K562 (cell line): ENCODE results near the gene ZDHHC24. TPM values are rescaled to one million over a fixed set of nuclear protein-coding genes. Genes with fewer than 3 reads are reported as not detected.

Source experiments
- ATAC-seq: fragments of 200-7000 bp; cut with Tn5 transposase; 3 replicates; pipeline ENCODE4 v1.9.1; 2020; ENCODE audit warnings: moderate library complexity
- BruUV-seq: library from RNA; stranded (reverse); fragments of 400-500 nt; replicated peaks from 2 replicates; lab custom pipeline; 2021; lab: Mats Ljungman, UMichigan
- CTCF ChIA-PET: fragments of 300-600 bp; formaldehyde crosslinking; extraction: SDS; loops from one replicate; lab custom pipeline; 2021; ENCODE audit warnings: low intra/inter-chr PET ratio; lab: Yijun Ruan, JAX
- POLR2A ChIA-PET: fragments of 300-600, 350-650 bp; sonication (Branson Sonifier 250); formaldehyde crosslinking; extraction: SDS; loops from one replicate; lab custom pipeline; 2021; ENCODE audit warnings: antibody characterized with exemption, inconsistent platforms; lab: Yijun Ruan, JAX
- DNase-seq, 4 experiments: peaks; one replicate each; pipeline versions ENCODE4 v3.0.0 to v3.0.0-alpha.2; 2011 to 2018; ENCODE audit warnings: low spot score in 3 of 4, mixed read lengths in 3 of 4; ENCODE audit errors: extremely low read depth in 1 of 4
- FAIRE-seq: peaks from 2 replicates; lab custom pipeline; 2011; peaks lifted over from hg19 to GRCh38; lab: Jason Lieb, UNC
- H2AFZ ChIP-seq: 2 replicates; pipeline ENCODE4 v1.6.0; 2011; ENCODE audit warnings: low read depth, low read length, control low read depth, inconsistent platforms
- H3K27ac ChIP-seq: fragments of 200-600 bp; 3 replicates; pipeline ENCODE4 v1.8.0; 2011; ENCODE audit warnings: low read depth, mild to moderate bottlenecking, control low read depth, inconsistent platforms, low read length, moderate library complexity, mixed read lengths; ENCODE audit errors: extremely low read depth
- H3K27me3 ChIP-seq, 2 experiments: fragments of 300-600 bp in 1 of 2; 2 replicates in 1 of 2; 3 replicates in 1 of 2; pipeline versions ENCODE4 v1.6.0 to v1.8.0; 2011; ENCODE audit warnings: inconsistent platforms in 2 of 2, low read length in 2 of 2, mild to moderate bottlenecking in 1 of 2, mixed read lengths in 1 of 2, moderate library complexity in 1 of 2; ENCODE audit not compliant: control insufficient read depth in 2 of 2, insufficient read depth in 2 of 2
- H3K36me3 ChIP-seq: fragments of 300-600 bp; 3 replicates; pipeline ENCODE4 v1.8.0; 2011; ENCODE audit warnings: mild to moderate bottlenecking, low read length, inconsistent platforms; ENCODE audit not compliant: control insufficient read depth, insufficient read depth
- H3K4me1 ChIP-seq, 2 experiments: fragments of 200-600 bp in 1 of 2; replicated peaks in 1 of 2; 2 replicates in 1 of 2; 3 replicates in 1 of 2; pipeline versions ENCODE4 v1.5.1 to v1.8.0; 2011; ENCODE audit warnings: inconsistent platforms in 2 of 2, low read length in 2 of 2, mild to moderate bottlenecking in 1 of 2, mixed read lengths in 1 of 2, moderate library complexity in 1 of 2; ENCODE audit not compliant: control insufficient read depth in 2 of 2, insufficient read depth in 2 of 2
- H3K4me2 ChIP-seq: 2 replicates; pipeline ENCODE4 v1.6.1; 2011; ENCODE audit warnings: low read length, control low read depth, inconsistent platforms, mixed read lengths; ENCODE audit not compliant: insufficient read depth
- H3K4me3 ChIP-seq: fragments of 200-600 bp; sonication (generic), shearing (Covaris generic); 2 replicates; pipeline ENCODE4 v1.5.1; 2016; ENCODE audit warnings: control low read depth, inconsistent platforms
- H3K79me2 ChIP-seq: fragments of 200-600 bp; 3 replicates; pipeline ENCODE4 v1.8.0; 2011; ENCODE audit warnings: low read length, inconsistent platforms; ENCODE audit not compliant: control insufficient read depth, insufficient read depth
- H3K9ac ChIP-seq, 2 experiments: 2 replicates each; pipeline versions ENCODE4 v1.6.0 to v1.6.1; 2011; ENCODE audit warnings: low read depth in 2 of 2, low read length in 2 of 2, control low read depth in 1 of 2, inconsistent platforms in 1 of 2, mild to moderate bottlenecking in 1 of 2, mixed read lengths in 1 of 2; ENCODE audit not compliant: insufficient read depth in 1 of 2
- H3K9me1 ChIP-seq: one replicate; pipeline ENCODE4 v1.6.0; 2011; ENCODE audit warnings: inconsistent platforms, mild to moderate bottlenecking, low read length, moderate library complexity; ENCODE audit not compliant: control insufficient read depth, insufficient read depth
- H3K9me3 ChIP-seq: replicated peaks from 2 replicates; pipeline ENCODE4 v1.5.1; 2011; ENCODE audit warnings: low read depth, low read length, inconsistent platforms; ENCODE audit not compliant: control insufficient read depth, insufficient read depth
- H4K20me1 ChIP-seq: replicated peaks from 2 replicates; pipeline ENCODE4 v1.6.1; 2011; ENCODE audit warnings: low read length, inconsistent platforms, mixed read lengths; ENCODE audit not compliant: control insufficient read depth, insufficient read depth
- BHLHE40 ChIP-seq: IDR thresholded peaks from 2 replicates; pipeline ENCODE4 v1.6.1; 2011; ENCODE audit warnings: low read length, improper control_type of control experiment
- CBFA2T2 ChIP-seq: fragments of 450-650 bp; conservative IDR thresholded peaks from 2 replicates; pipeline ENCODE4 v1.6.1; 2017; ENCODE audit warnings: mild to moderate bottlenecking
- CBFA2T3 ChIP-seq: fragments of 450-650 bp; IDR thresholded peaks from 2 replicates; pipeline ENCODE4 v1.6.1; 2017
- CBX2 ChIP-seq: fragments of 200-600 bp; sonication (generic); IDR thresholded peaks from one replicate; pipeline ENCODE4 v1.6.1; 2012; ENCODE audit warnings: mild to moderate bottlenecking, low read length, inconsistent platforms; ENCODE audit not compliant: insufficient read depth, poor library complexity, severe bottlenecking
- FOS ChIP-seq: IDR thresholded peaks from 3 replicates; pipeline ENCODE4 v1.6.1; 2011; ENCODE audit not compliant: insufficient read length; ENCODE audit errors: extremely low read depth
- FOXA3 ChIP-seq, 2 experiments: fragments of 450-650 bp in 1 of 2; sonication (generic) in 1 of 2; formaldehyde crosslinking; IDR thresholded peaks in 1 of 2; conservative IDR thresholded peaks in 1 of 2; 2 replicates each; pipeline versions ENCODE4 v1.4.0 to v1.8.0; 2020 to 2022; ENCODE audit warnings: mild to moderate bottlenecking in 2 of 2, missing genetic modification reagents in 1 of 2
- FUS ChIP-seq: fragments of 200-400 bp; formaldehyde crosslinking; optimal IDR thresholded peaks from 2 replicates; pipeline ENCODE3; 2017; ENCODE audit warnings: low read depth, low read length
- KLF13 ChIP-seq: fragments of 450-650 bp; IDR thresholded peaks from 2 replicates; pipeline ENCODE4 v1.6.1; 2016; ENCODE audit warnings: missing genetic modification characterization, low read depth, mild to moderate bottlenecking, missing compliant biosample characterization, moderate library complexity, borderline replicate concordance
- KLF16 ChIP-seq: IDR thresholded peaks from 2 replicates; pipeline ENCODE4 v1.6.1; 2016; ENCODE audit warnings: antibody characterized with exemption
- MCM7 ChIP-seq, 2 experiments: fragments of 450-650 bp; IDR thresholded peaks; 2 replicates each; pipeline ENCODE4 v1.6.1; 2016 to 2018
- MEIS2 ChIP-seq: fragments of 450-650 bp; IDR thresholded peaks from 2 replicates; pipeline ENCODE4 v1.6.1; 2014; ENCODE audit warnings: mild to moderate bottlenecking; ENCODE audit not compliant: partially characterized antibody
- POLR2B ChIP-seq: fragments of 450-650 bp; IDR thresholded peaks from 2 replicates; pipeline ENCODE4 v1.6.1; 2018; ENCODE audit warnings: low read depth; ENCODE audit not compliant: partially characterized antibody
- PTRF ChIP-seq: fragments of 450-650 bp; IDR thresholded peaks from 2 replicates; pipeline ENCODE4 v1.6.1; 2016; ENCODE audit warnings: mild to moderate bottlenecking, missing genetic modification characterization, missing compliant biosample characterization
- ZNF212 ChIP-seq: fragments of 450-650 bp; formaldehyde crosslinking; IDR thresholded peaks from 2 replicates; pipeline ENCODE4 v1.4.0; 2020; ENCODE audit warnings: mild to moderate bottlenecking
- ZNF586 ChIP-seq: fragments of 450-650 bp; formaldehyde crosslinking; conservative IDR thresholded peaks from 2 replicates; pipeline ENCODE4 v1.4.0; 2020; ENCODE audit warnings: mild to moderate bottlenecking, moderate library complexity
- ZNF699 ChIP-seq: fragments of 250-450 bp; sonication (Bioruptor Pico); IDR thresholded peaks from 2 replicates; pipeline ENCODE4 v1.8.0; 2021; ENCODE audit warnings: mild to moderate bottlenecking, moderate library complexity; ENCODE audit not compliant: insufficient replicate concordance
- ZNF764 ChIP-seq: fragments of 250-450 bp; sonication (Bioruptor Pico); IDR thresholded peaks from 2 replicates; pipeline ENCODE4 v1.4.0; 2020; ENCODE audit warnings: low read depth, mild to moderate bottlenecking, moderate library complexity
- WGBS: fragments of 100-300 bp; shearing (Covaris generic); methylation state at CpG from one replicate; pipeline ENCODE4 v1.1.6; 2016; ENCODE audit warnings: low coverage, mixed read lengths; ENCODE audit not compliant: insufficient coverage; ENCODE audit errors: missing lambda C conversion rate; 5-methylcytosine and 5-hydroxymethylcytosine counted together
- in situ Hi-C: fragments of 300-500 bp; cut with MboI; formaldehyde crosslinking; loops from 4 replicates; pipeline ENCODE4 v1.15.0; 2018; ENCODE audit warnings: inconsistent platforms, mixed read lengths
- intact Hi-C: fragments of 100-400 bp; cut with micrococcal nuclease; formaldehyde crosslinking; loops from 2 replicates; pipeline ENCODE4 v1.14.2; 2022
- polyA plus RNA-seq, 8 experiments: library from polyadenylated mRNA; depleted of rRNA in 4 of 8; stranded (reverse) in 5 of 8; unstranded in 3 of 8; fragments of >200 nt; fragmentation: Nextera tagmentation in 2 of 8; fragmentation: Illumina TruSeq in 1 of 8; extraction: Ambion mirVana in 2 of 8; extraction: Trizol in 1 of 8; gene quantifications; 2 replicates each; pipeline versions ENCODE4 v1.2.1 to v1.2.3, GENCODE V29; 2011 to 2014; ENCODE audit warnings: inconsistent platforms in 1 of 8, missing spikeins in 1 of 8
- total RNA-seq, 7 experiments: library from RNA; depleted of rRNA in 6 of 7; stranded (reverse); fragments of >200 nt in 6 of 7; fragmentation: Illumina TruSeq in 2 of 7; extraction: Trizol in 2 of 7; gene quantifications; 2 replicates each; pipeline versions ENCODE4 v1.2.1 to v1.2.3, GENCODE V29; 2011 to 2021; ENCODE audit warnings: low replicate concordance in 1 of 7
- TF ChIP-seq, protein P1 (sequence below): fragments of 450-650 bp; formaldehyde crosslinking; IDR thresholded peaks from 2 replicates; pipeline ENCODE4 v1.4.0; 2020; ENCODE audit warnings: mild to moderate bottlenecking, mixed read lengths
- TF ChIP-seq, protein P2 (sequence below): sonication (generic); formaldehyde crosslinking; IDR thresholded peaks from 2 replicates; pipeline ENCODE4 v1.4.0; 2020; ENCODE audit warnings: mild to moderate bottlenecking, missing genetic modification reagents

Gene ZDHHC24
- total and polyA plus RNA-seq, 9 of the 15 experiments (the other 6 are each of a cell fraction or from before 2014, with no cell fraction given) = 0.45 to 11.2 (median 2.7) TPM

DNA sequence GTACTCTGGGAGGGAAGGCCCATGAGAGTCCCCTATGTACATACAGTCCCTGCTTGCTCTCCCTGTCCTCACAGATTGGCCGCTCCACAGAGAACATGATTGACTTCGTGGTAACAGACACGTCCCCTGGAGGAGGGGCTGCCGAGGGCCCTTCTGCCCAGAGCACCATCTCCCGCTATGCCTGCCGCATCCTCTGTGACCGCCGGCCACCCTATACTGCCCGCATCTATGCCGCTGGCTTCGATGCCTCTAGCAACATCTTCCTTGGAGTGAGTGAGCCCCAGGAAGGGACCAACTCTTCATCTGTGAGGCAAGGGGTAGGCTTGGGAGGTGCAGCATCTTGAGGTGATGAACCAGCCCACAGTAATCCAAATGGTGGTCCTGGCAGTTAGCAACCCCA, 72.7 kb downstream of the ZDHHC24 start (continued):
- TF ChIP-seq KLF16 (no peak), ZNF699 (CRISPR knock-in tag) (no peak), ZNF586 (CRISPR knock-in tag) (no peak), FOXA3 (CRISPR knock-in tag; conservative IDR thresholded peaks at IDR 0.05 in 1 of 2, IDR thresholded peaks at IDR 0.05 in 1 of 2) (no peak), FUS (no peak), MCM7 (IDR thresholded peaks at IDR 0.05) (no peak), BHLHE40 (no peak), POLR2B (no peak)

DNA sequence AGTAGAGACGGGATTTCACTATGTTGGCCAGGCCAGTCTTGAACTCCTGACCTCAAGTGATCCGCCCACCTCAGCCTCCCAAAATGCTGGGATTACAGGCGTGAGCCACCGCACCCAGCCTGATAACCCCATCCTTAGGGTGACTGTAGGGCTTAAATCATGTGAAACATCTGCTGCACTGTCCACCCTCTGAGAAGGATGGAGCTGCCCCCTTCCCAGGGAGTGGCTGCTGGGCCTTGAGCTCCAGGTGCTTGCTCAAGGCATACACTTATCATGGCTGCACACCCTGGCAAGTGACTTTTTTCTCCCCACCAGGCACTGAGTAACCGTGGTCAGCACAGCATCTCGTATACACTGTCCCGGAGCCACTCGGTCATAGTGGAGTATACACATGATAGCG, 73.8 kb downstream of the ZDHHC24 start:
- peak; percentile 11; the same call in 2 of the 3 replicates for ATAC-seq
- DNase-seq = peak in 1 of 4 experiments; percentile 48
- intact Hi-C loops = no loop called here
- H3K79me2 ChIP-seq = no peaks in the 10 kb centered on the region
- in situ Hi-C loops = no loop called here
- no peak overlapping the region for H3K4me2 ChIP-seq
- peaks cover 3% of the 10 kb centered on the region; the same call in 1 of the 3 replicates for H3K36me3 ChIP-seq
- no peaks in the 10 kb centered on the region for H3K9me3 ChIP-seq
- H3K9me1 ChIP-seq = no peaks in the 10 kb centered on the region
- no peaks in the 10 kb centered on the region for H3K27me3 ChIP-seq
- ChIA-PET CTCF (no interaction called here), POLR2A (interaction anchor here (0.6 to 1.6 kb wide), 4 partner anchors 8 to 52 kb away, joined by 3 to 6 read pairs (median 4); partner anchors contain the start of gene DPP3)
- H4K20me1 ChIP-seq = 0 out of 2 replicates have a peak, but pooled peaks cover 6% of the 10 kb centered on the region
- 43% methylated on average over 7 of the region's 9 CpGs for WGBS
- no peak overlapping the region for H3K27ac ChIP-seq
- no peak overlapping the region for H2AFZ ChIP-seq
- no peak for FAIRE-seq
- no peak overlapping the region for H3K4me3 ChIP-seq
- H3K9ac ChIP-seq = no peak overlapping the region
- BruUV-seq = no TSS peak
- peaks cover 0 to 22% of the 10 kb centered on the region in 2 experiments; a peak in 3 of 5 replicates for H3K4me1 ChIP-seq
- TF ChIP-seq KLF13 (no peak), ZNF764 (CRISPR knock-in tag) (no peak), PTRF (no peak), CBX2 (no peak), CBFA2T3 (peak; percentile 79), ZNF212 (no peak), CBFA2T2 (peak; percentile 69), FOS (no peak), MEIS2 (no peak)
- TF ChIP-seq, protein P1, sequence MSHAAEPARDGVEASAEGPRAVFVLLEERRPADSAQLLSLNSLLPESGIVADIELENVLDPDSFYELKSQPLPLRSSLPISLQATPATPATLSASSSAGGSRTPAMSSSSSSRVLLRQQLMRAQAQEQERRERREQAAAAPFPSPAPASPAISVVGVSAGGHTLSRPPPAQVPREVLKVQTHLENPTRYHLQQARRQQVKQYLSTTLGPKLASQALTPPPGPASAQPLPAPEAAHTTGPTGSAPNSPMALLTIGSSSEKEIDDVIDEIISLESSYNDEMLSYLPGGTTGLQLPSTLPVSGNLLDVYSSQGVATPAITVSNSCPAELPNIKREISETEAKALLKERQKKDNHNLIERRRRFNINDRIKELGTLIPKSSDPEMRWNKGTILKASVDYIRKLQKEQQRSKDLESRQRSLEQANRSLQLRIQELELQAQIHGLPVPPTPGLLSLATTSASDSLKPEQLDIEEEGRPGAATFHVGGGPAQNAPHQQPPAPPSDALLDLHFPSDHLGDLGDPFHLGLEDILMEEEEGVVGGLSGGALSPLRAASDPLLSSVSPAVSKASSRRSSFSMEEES (CRISPR knock-in tag) = no peak
- TF ChIP-seq, protein P2, sequence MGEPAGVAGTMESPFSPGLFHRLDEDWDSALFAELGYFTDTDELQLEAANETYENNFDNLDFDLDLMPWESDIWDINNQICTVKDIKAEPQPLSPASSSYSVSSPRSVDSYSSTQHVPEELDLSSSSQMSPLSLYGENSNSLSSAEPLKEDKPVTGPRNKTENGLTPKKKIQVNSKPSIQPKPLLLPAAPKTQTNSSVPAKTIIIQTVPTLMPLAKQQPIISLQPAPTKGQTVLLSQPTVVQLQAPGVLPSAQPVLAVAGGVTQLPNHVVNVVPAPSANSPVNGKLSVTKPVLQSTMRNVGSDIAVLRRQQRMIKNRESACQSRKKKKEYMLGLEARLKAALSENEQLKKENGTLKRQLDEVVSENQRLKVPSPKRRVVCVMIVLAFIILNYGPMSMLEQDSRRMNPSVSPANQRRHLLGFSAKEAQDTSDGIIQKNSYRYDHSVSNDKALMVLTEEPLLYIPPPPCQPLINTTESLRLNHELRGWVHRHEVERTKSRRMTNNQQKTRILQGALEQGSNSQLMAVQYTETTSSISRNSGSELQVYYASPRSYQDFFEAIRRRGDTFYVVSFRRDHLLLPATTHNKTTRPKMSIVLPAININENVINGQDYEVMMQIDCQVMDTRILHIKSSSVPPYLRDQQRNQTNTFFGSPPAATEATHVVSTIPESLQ (CRISPR knock-in tag) = no peak
